ENCODE measurements around the gene CALCOCO2. TPM values are rescaled to one million over a fixed set of nuclear protein-coding genes. Genes with fewer than 3 reads are reported as not detected.
A peak's percentile ranks its signal among the peaks of the same experiment; 100 is the strongest.
"Not testable (repeated sequence)": the region's sequence is repeated elsewhere in the genome, so short reads cannot be mapped to it uniquely, and the experiment has no call there.

CALCOCO2 gene
- total and polyA plus RNA-seq, 5 donors from 2014 or later, result 179 to 240 (median 215) TPM

- Mint-ChIP-seq H3K27me3 (peaks cover 78% of the 10 kb centered on the region), H3K4me1 (peaks cover 0 to 24% (median 8%) of the 10 kb centered on the region in 4 donors), H3K9me3 (peaks cover 0 to 2% (median 0%) of the 10 kb centered on the region in 7 donors), H3K4me3 (peak within 1 kb of the TSS; percentile 47 to 92 (median 82)), H3K36me3 (no peaks in the 10 kb centered on the region), H3K27ac (peak within 1 kb of the TSS in 1 of 3 donors; percentile 20)
- no peak within 1 kb of the TSS for H3K27ac ChIP-seq (ENCODE audit: insufficient read depth, low read length, poor library complexity, severe bottlenecking)
- DNase-seq (peak; percentile 73 to 85 (median 74)), ATAC-seq (ENCODE audit: low read depth in 2 of 2) (peak; percentile 91)
- peaks cover 36% of the 10 kb centered on the region for H3K27me3 ChIP-seq (ENCODE audit: control insufficient read depth, insufficient read depth, low read length)
- no peaks in the 10 kb centered on the region for H3K9me3 ChIP-seq (ENCODE audit: control insufficient read depth in 2 of 2, low read length in 2 of 2)
- peak within 1 kb of the TSS; percentile 38 for H3K4me3 ChIP-seq (ENCODE audit: low read depth, low read length)
- H3K36me3 ChIP-seq (ENCODE audit: control insufficient read depth, insufficient read depth, low read length), result no peaks in the 10 kb centered on the region
- H3K4me1 ChIP-seq (ENCODE audit: control insufficient read depth, insufficient read depth, low read length, poor library complexity, severe bottlenecking), result peaks cover 15% of the 10 kb centered on the region
Observed at GRCh38 chr17:48816774-48817590, 13.9 kb upstream of the CALCOCO2 start, which contains the start of gene TTLL6. TSS of gene TTLL6 (minus strand) at chr17:48817229. CDS start at chr17:48817072, 157 bp downstream.

- no peaks in the 10 kb centered on the region for H3K9me3 ChIP-seq (ENCODE audit: control insufficient read depth in 2 of 2, low read length in 2 of 2)
- Mint-ChIP-seq H3K27ac (no peak overlapping the region), H3K27me3 (peaks cover 75% of the 10 kb centered on the region), H3K4me3 (peak overlapping the region in 1 of 4 donors; percentile 43), H3K9me3 (peaks cover 0 to 2% (median 0%) of the 10 kb centered on the region in 7 donors), H3K36me3 (no peaks in the 10 kb centered on the region), H3K4me1 (peaks cover 0 to 24% (median 8%) of the 10 kb centered on the region in 4 donors)
- DNase-seq, result no peak
- ATAC-seq (ENCODE audit: low read depth in 2 of 2), result no peak
- peaks cover 15% of the 10 kb centered on the region for H3K4me1 ChIP-seq (ENCODE audit: control insufficient read depth, insufficient read depth, low read length, poor library complexity, severe bottlenecking)
- H3K36me3 ChIP-seq (ENCODE audit: control insufficient read depth, insufficient read depth, low read length), result no peaks in the 10 kb centered on the region
- H3K27me3 ChIP-seq (ENCODE audit: control insufficient read depth, insufficient read depth, low read length), result peaks cover 36% of the 10 kb centered on the region
- no peak overlapping the region for H3K4me3 ChIP-seq (ENCODE audit: low read depth, low read length)
- H3K27ac ChIP-seq (ENCODE audit: insufficient read depth, low read length, poor library complexity, severe bottlenecking), result no peak overlapping the region
Observed at GRCh38 chr17:48818361-48818841, 12.4 kb upstream of the CALCOCO2 start.

GRCh38 chr17:48819466-48819865 lies 11.4 kb upstream of the CALCOCO2 start:
- Mint-ChIP-seq H3K4me3 (peak overlapping the region in 1 of 4 donors; percentile 71), H3K4me1 (peaks cover 0 to 23% (median 8%) of the 10 kb centered on the region in 4 donors), H3K36me3 (no peaks in the 10 kb centered on the region), H3K27me3 (peaks cover 71% of the 10 kb centered on the region), H3K27ac (no peak overlapping the region), H3K9me3 (peaks cover 0 to 2% (median 0%) of the 10 kb centered on the region in 7 donors)
- Histone ChIP-seq H3K4me3 (ENCODE audit: low read depth, low read length) (no peak overlapping the region), H3K27ac (ENCODE audit: insufficient read depth, low read length, poor library complexity, severe bottlenecking) (no peak overlapping the region), H3K27me3 (ENCODE audit: control insufficient read depth, insufficient read depth, low read length) (peaks cover 33% of the 10 kb centered on the region), H3K36me3 (ENCODE audit: control insufficient read depth, insufficient read depth, low read length) (no peaks in the 10 kb centered on the region), H3K4me1 (ENCODE audit: control insufficient read depth, insufficient read depth, low read length, poor library complexity, severe bottlenecking) (peaks cover 15% of the 10 kb centered on the region), H3K9me3 (ENCODE audit: control insufficient read depth in 2 of 2, low read length in 2 of 2) (no peaks in the 10 kb centered on the region)
- ATAC-seq (ENCODE audit: low read depth in 2 of 2) (no peak), DNase-seq (no peak)

- H3K9me3 Mint-ChIP-seq; H3K4me3 ChIP-seq (ENCODE audit: low read depth, low read length); H3K36me3 ChIP-seq (ENCODE audit: control insufficient read depth, insufficient read depth, low read length); DNase-seq; H3K4me3 Mint-ChIP-seq; H3K36me3 Mint-ChIP-seq; H3K27ac ChIP-seq (ENCODE audit: insufficient read depth, low read length, poor library complexity, severe bottlenecking); H3K27ac Mint-ChIP-seq; H3K9me3 ChIP-seq (ENCODE audit: control insufficient read depth in 2 of 2, low read length in 2 of 2); ATAC-seq (ENCODE audit: low read depth in 2 of 2): not testable (repeated sequence)
- H3K4me1 ChIP-seq (ENCODE audit: control insufficient read depth, insufficient read depth, low read length, poor library complexity, severe bottlenecking), result peaks cover 15% of the 10 kb centered on the region
- peaks cover 0 to 16% (median 8%) of the 10 kb centered on the region in 4 donors for H3K4me1 Mint-ChIP-seq
- peaks cover 22% of the 10 kb centered on the region for H3K27me3 ChIP-seq (ENCODE audit: control insufficient read depth, insufficient read depth, low read length)
- H3K27me3 Mint-ChIP-seq, result peaks cover 63% of the 10 kb centered on the region
Observed at GRCh38 chr17:48820936-48821335, 9.9 kb upstream of the CALCOCO2 start.

- ATAC-seq (ENCODE audit: low read depth in 2 of 2) (no peak), DNase-seq (peak in 1 of 3 donors; percentile 32)
- H3K4me1 Mint-ChIP-seq, result peaks cover under 1 to 7% (median 4%) of the 10 kb centered on the region in 4 donors
- peaks cover 23% of the 10 kb centered on the region for H3K27me3 Mint-ChIP-seq
- no peak overlapping the region for H3K4me3 Mint-ChIP-seq
- no peaks in the 10 kb centered on the region for H3K9me3 Mint-ChIP-seq
- Histone ChIP-seq H3K4me3 (ENCODE audit: low read depth, low read length) (no peak overlapping the region), H3K27me3 (ENCODE audit: control insufficient read depth, insufficient read depth, low read length) (no peaks in the 10 kb centered on the region), H3K4me1 (ENCODE audit: control insufficient read depth, insufficient read depth, low read length, poor library complexity, severe bottlenecking) (peaks cover 4% of the 10 kb centered on the region), H3K27ac (ENCODE audit: insufficient read depth, low read length, poor library complexity, severe bottlenecking) (no peak overlapping the region), H3K36me3 (ENCODE audit: control insufficient read depth, insufficient read depth, low read length) (no peaks in the 10 kb centered on the region), H3K9me3 (ENCODE audit: control insufficient read depth in 2 of 2, low read length in 2 of 2) (no peaks in the 10 kb centered on the region)
- H3K36me3 Mint-ChIP-seq, result no peaks in the 10 kb centered on the region
- no peak overlapping the region for H3K27ac Mint-ChIP-seq
Observed at GRCh38 chr17:48825446-48826381, 5.1 kb upstream of the CALCOCO2 start.

- no peaks in the 10 kb centered on the region for H3K36me3 ChIP-seq (ENCODE audit: control insufficient read depth, insufficient read depth, low read length)
- no peaks in the 10 kb centered on the region for H3K36me3 Mint-ChIP-seq
- no peaks in the 10 kb centered on the region for H3K9me3 Mint-ChIP-seq
- peak overlapping the region; percentile 96 for H3K4me3 ChIP-seq (ENCODE audit: low read depth, low read length)
- ATAC-seq (ENCODE audit: low read depth in 2 of 2) (no peak), DNase-seq (no peak)
- no peaks in the 10 kb centered on the region for H3K27me3 Mint-ChIP-seq
- H3K4me3 Mint-ChIP-seq, result peak overlapping the region; percentile 81 to 97 (median 96)
- H3K27me3 ChIP-seq (ENCODE audit: control insufficient read depth, insufficient read depth, low read length), result no peaks in the 10 kb centered on the region
- H3K4me1 ChIP-seq (ENCODE audit: control insufficient read depth, insufficient read depth, low read length, poor library complexity, severe bottlenecking), result peaks cover 55% of the 10 kb centered on the region
- H3K27ac ChIP-seq (ENCODE audit: insufficient read depth, low read length, poor library complexity, severe bottlenecking), result peak overlapping the region; percentile 95
- peak overlapping the region; percentile 93 to 98 (median 98) for H3K27ac Mint-ChIP-seq
- no peaks in the 10 kb centered on the region for H3K9me3 ChIP-seq (ENCODE audit: control insufficient read depth in 2 of 2, low read length in 2 of 2)
- peaks cover 25 to 62% (median 45%) of the 10 kb centered on the region in 4 donors for H3K4me1 Mint-ChIP-seq
Observed at GRCh38 chr17:48831549-48831883, 681 bp downstream of the CALCOCO2 start.

- Histone ChIP-seq H3K36me3 (ENCODE audit: control insufficient read depth, insufficient read depth, low read length) (no peaks in the 10 kb centered on the region), H3K4me3 (ENCODE audit: low read depth, low read length) (peak overlapping the region; percentile 9), H3K27ac (ENCODE audit: insufficient read depth, low read length, poor library complexity, severe bottlenecking) (no peak overlapping the region), H3K9me3 (ENCODE audit: control insufficient read depth in 2 of 2, low read length in 2 of 2) (no peaks in the 10 kb centered on the region), H3K4me1 (ENCODE audit: control insufficient read depth, insufficient read depth, low read length, poor library complexity, severe bottlenecking) (peaks cover 86% of the 10 kb centered on the region), H3K27me3 (ENCODE audit: control insufficient read depth, insufficient read depth, low read length) (no peaks in the 10 kb centered on the region)
- no peaks in the 10 kb centered on the region for H3K36me3 Mint-ChIP-seq
- H3K9me3 Mint-ChIP-seq, result no peaks in the 10 kb centered on the region
- H3K27me3 Mint-ChIP-seq, result no peaks in the 10 kb centered on the region
- ATAC-seq (ENCODE audit: low read depth in 2 of 2) (no peak), DNase-seq (no peak)
- H3K4me1 Mint-ChIP-seq, result peaks cover 33 to 95% (median 69%) of the 10 kb centered on the region in 4 donors
- peak overlapping the region; percentile 16 to 81 (median 64) for H3K4me3 Mint-ChIP-seq
- H3K27ac Mint-ChIP-seq, result peak overlapping the region in 2 of 3 donors; percentile 65 to 82
Observed at GRCh38 chr17:48834973-48835372, 4.1 kb downstream of the CALCOCO2 start.
